22Rv1 (cell line): ENCODE measurements around the gene NRDE2.

Source experiments
- CTCF ChIP-seq: fragments of 450-650 bp; IDR thresholded peaks from 2 replicates; pipeline ENCODE4 v1.5.1; 2017; ENCODE audit warnings: mild to moderate bottlenecking
- ZFX ChIP-seq: fragments of 450-650 bp; IDR thresholded peaks from 2 replicates; pipeline ENCODE4 v1.6.1; 2017; ENCODE audit warnings: antibody characterized with exemption, borderline replicate concordance

- TF ChIP-seq CTCF (no peak), ZFX (no peak)
Observed at GRCh38 chr14:90295870-90296516, 35.7 kb downstream of the NRDE2 start.
